Left colon (tissue), 2 donors: Measurements from ENCODE around the gene ADAM10. TPM values are rescaled to one million over a fixed set of nuclear protein-coding genes. Genes with fewer than 3 reads are reported as not detected.

Experiments used
- ATAC-seq: fragments of 200-7000 bp; cut with Tn5 transposase; one replicate; pipeline ENCODE4 v1.9.1; 2020; ENCODE audit warnings: mild to moderate bottlenecking, moderate library complexity
- DNase-seq, 2 donors: peaks; one replicate each; pipeline ENCODE4 v3.0.0-alpha.2; 2020
- intact Hi-C, 2 donors: fragments of 100-400 bp; cut with DNase I in 1 of 2; cut with micrococcal nuclease in 1 of 2; formaldehyde crosslinking; loops; one replicate each; pipeline versions ENCODE4 v1.11.2 to v1.14.0; 2022; cut with DNase I, micrococcal nuclease
- total RNA-seq, 2 donors: library from RNA; stranded (reverse); fragmentation: NEBNext Ultra II Directional; extraction: Animal tissue kit (Norgen Biotek cat#: 25700); gene quantifications; one replicate each; pipeline ENCODE4 v1.2.1, GENCODE V29; 2021
- donor health status: DM: no; HTN: no; CAD: no.
- donor health status: DM: yes; HTN: yes; CAD: no.

Gene ADAM10
- total RNA-seq, 2 donors from 2014 or later = 138 to 183 TPM

DNA sequence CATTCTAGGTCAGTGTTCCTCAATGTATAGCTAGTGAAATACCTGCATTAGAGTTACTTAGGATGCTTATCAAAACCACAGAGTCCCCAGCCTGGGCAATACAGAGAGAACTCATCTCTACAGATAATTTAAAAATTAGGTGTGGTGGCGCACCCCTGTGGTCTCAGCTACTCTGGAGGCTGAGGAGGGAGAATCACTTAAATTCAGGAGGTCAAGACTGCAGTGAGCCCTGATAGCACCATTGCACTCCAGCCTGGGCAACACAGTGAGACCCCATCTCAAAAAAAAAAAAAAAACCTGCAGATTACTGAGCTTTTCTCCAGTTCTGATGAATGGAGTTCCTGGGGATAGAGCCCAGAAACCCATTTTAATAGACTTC, 11.5 kb upstream of the ADAM10 start:
- DNase-seq = no peak
- intact Hi-C loops = no loop called here
- no peak for ATAC-seq

DNA sequence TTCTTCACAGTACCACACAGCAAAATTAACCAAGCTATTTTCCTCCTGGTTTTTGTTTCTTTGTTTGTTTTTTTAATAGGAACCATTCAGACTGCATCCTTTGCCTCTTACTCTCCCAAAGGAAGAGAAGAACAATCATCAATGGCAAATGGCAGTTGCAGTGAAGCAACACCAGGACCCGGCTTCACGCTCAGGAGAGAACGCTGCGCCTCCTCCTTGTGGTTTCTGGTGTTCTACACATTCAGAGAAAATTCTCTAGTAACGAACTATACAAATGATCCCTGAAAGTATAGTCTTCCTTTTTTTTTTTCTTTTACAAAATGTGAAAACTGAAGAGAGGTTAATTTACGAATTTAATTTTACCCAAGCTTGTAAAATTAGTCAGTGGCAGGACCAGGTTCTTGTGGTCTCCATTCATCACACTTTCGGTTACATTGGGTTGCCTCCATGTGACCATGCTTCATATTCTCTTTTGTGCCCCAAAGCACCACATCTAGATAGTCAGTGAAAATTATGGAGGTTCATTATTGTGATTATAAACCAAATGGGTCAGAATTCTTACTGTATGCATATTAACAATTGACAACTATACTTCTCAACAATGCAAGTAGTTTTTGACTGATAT, 11.0 kb upstream of the ADAM10 start:
- intact Hi-C loops = no loop called here
- no peak for DNase-seq
- ATAC-seq = no peak

DNA sequence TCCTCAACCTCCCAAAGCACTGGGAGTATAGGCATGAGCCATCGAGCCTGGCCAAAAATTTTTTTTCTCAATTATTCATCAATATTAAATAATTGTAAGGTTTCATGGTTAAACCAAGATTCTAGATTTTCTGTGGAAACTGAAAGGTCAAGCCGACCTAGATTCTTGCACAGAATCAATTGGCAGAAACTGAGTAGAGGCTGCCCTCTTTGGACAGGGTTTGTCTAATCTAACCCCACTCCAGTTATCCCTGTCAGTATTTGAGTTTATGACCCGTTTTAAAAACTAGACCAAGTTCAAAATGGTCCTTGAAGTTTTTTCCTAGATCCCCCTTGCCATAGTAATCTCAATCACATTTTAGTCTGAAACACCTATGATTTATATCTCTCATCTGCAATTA, 8.6 kb upstream of the ADAM10 start:
- intact Hi-C loops = no loop called here
- DNase-seq = no peak
- peak; percentile 42 for ATAC-seq

DNA sequence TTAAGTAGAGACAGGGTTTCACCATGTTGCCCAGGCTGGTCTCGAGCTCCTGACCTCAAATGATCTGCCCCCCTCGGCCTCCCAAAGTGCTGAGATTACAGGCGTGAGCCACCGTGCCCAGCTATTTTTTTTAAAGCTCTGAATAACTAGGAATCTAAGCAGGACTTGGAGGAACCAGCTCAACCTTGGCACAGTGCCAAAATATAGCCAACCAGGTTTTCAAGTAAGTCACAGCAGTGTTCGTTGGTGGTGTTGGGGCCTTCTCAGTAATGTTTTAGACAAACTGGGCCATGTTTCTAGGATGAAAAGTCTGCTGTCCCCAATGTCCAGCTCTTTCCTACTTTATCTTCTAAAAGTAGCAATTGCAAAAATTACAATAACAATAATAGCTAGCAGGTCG, 6.4 kb upstream of the ADAM10 start:
- no peak for ATAC-seq
- intact Hi-C loops = no loop called here

DNA sequence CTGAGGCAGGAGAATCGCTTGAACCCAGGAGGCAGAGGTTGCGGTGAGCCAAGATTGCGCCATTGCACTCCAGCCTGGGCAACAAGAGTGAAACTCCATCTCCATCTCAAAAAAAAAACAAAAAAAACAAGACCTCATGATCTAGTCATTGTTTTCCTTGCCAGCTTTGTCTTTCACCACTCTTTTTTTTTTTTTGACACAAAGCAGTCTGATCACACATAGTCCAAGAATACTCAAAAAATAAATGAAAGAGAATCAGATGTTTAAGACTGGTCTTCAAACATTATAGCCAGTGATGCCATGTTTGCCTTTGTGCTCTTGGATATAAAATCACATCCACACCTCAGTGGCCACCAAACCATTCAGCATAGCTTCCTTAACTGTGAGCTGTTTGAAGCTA, 5.8 kb upstream of the ADAM10 start:
- no peak for DNase-seq
- intact Hi-C loops = no loop called here
- no peak for ATAC-seq

More for the DNA sequence above, 6.4 kb upstream of the ADAM10 start:
- DNase-seq = no peak

DNA sequence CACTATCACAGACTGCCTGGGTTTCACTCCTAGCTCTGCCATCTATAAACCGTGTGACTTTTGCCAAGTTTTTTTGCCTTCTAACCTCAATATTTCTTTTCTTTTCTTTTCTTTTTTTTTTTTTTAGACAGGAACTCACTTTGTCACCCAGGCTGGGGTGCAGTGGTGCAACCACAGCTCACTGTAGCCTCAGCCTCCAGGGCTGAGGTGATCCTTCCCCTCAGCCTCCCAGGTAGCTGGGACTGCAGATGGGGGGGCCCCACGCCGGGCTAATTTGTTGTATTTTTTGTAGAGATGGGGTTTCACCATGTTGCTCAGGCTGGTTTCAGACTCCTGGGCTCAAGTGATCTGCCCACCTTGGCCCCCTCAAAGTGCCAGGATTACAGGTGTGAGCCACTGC, 3.2 kb upstream of the ADAM10 start:
- DNase-seq (no peak), ATAC-seq (no peak)
- intact Hi-C loops = no loop called here

DNA sequence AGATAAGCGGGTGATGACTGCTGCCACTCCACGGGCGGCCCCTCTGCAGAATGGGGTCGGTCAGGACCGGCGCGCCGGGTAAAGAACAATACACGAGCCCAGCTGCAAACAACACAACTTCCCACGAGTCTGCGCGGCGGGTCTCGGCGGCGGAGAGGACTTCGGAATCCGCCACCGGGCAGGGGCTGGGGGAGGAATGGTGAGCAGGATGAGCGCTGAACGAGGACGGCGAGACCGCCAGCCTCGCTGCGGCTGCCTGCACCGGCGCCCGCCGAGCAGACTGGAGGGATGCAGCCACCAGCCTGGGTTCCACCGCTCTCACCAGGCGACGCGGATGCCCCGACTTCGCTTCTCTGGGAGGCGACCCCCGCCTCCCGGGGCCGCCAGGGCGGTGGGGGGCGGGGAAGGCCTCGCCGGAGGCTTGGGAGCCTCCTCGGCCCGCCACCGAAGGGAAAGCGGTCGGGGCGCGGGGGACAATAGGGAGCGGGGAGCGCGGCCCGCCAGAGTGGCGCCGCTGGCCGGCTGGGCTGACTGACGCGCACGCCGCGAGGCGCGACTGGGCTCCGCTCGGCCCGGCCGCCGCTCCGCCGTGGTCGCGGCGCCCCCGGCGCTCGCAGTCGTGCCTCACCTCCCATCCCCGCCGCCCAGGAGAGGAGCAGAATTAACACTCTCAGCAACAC, 515 bp downstream of the ADAM10 start:
- DNase-seq (peak; percentile 34 to 67), ATAC-seq (peak; percentile 49)
- intact Hi-C loops = no loop called here

DNA sequence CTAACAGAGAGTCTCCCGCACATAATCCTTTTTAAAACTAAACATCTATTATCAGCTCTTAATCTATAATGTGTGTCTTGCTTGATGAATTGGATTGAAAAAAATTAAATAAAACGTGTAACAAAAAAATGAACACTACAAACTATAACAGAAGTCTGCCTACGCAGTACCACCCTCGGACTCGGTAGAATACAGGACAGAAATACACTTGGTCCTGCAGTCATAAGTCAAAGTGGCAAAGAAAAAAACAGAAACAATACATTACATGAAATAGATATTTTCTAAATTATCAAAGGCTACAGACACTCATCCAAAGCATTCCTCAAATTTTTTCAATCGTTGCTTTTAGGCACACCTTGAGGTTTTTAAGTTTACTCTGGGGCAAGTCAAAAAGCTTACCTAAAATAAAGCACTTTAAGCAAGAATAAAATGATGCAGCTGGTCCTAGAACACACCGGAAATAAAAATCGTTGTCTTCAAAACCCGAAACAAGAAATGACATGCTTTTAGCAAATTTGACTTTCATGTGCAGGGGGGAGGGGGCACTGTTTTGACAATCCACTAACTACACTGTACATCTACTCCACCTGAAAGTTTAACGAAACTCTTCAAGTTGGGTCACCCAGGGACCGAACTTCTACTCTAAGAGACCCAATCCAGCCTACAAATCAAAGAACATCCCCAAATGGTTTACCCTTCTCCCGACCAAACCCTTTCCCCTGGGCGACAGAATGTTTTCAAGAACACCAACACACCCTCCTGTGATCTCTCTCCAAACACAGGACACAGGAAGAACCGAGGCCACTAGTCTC, 1.3 kb downstream of the ADAM10 start:
- peak in 1 of 2 donors; percentile 23 for DNase-seq
- intact Hi-C loops = no loop called here
- ATAC-seq = no peak

DNA sequence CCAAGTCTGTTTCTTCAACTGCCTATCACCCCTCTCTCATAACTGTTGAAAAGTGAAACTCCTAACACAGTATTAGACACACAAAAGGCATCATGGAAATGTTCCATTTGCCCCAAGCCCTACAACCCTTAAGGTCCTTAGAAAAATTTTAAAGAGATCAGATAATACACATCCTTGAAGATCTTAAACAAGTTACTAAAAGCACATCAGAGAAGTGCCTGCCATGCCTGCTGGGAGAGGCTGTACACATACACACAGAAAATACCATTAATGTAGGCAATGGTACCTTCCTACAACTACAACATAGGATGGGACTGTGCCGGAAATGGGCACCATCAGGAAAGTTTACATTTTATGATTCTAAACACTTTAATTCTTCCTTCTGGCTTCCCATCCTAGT, 3.3 kb downstream of the ADAM10 start:
- no peak for DNase-seq

DNA sequence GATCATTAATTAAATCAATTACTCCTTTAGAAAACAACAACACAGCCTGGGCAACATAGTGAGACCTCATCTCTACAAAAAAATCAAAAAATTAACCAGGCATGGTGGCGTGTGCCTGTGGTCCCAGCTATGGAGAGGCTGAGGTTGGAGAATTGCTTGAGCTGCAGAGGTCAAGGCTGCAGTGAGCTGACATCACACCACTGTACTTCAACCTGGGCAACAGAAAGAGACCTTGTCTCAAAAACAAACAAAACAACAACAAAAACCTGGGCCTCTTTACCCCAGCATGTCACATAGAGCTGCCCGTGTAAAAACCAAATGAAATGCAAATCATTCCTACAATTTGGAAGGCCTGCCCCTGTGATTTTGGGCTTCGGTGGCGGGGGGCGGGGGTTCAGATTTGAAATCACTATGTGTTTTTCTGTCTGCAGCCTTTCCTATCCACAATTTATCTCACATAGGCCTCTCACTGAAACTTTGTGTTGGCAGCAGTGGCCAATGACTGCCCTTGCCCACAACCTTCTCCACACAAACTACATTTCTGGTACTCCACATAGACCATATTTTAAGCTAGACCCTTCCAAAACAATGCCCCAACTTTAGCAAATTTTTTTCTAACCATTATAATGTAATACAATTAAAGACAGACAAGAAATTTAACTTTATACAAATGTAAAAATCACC, 6.5 kb downstream of the ADAM10 start:
- ATAC-seq (no peak), DNase-seq (no peak)
- intact Hi-C loops = no loop called here

More for the DNA sequence above, 3.3 kb downstream of the ADAM10 start:
- ATAC-seq = no peak
- intact Hi-C loops = no loop called here

DNA sequence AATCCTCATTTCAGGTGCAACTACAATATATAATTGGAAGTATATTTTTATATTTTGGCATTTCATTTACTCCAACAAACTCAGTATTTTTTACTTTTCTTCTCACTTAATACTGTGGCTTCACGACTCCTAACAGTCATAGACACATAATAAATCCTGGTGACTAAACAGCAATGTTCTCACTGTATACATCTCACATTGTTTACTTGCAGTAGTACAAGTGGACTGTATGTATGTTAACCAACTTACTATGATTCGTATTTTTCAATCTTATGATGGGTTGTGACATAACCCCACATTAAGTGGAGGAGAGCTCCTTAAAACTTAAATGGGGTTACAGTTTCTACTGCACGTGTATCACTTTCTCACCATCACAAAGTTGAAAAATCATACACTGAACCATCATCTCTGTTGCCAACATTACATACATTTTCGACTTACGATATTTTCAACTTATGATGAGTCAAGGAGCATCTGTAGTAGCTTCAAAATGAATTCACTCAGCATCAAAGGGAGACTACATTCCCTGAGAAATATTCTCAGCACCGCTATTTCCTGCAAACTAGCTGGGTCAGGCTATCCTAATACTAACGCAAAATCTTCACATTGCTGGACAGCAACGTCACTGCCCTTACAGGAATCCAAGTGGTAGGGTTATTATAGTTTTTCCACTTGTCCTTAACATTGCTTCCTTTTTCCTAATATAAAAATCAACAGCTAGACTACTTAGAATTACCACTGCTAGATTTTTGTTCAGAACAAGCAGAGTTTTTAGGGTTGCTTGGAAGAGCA, 7.3 kb downstream of the ADAM10 start:
- no peak for ATAC-seq
- intact Hi-C loops = no loop called here
- DNase-seq = no peak

DNA sequence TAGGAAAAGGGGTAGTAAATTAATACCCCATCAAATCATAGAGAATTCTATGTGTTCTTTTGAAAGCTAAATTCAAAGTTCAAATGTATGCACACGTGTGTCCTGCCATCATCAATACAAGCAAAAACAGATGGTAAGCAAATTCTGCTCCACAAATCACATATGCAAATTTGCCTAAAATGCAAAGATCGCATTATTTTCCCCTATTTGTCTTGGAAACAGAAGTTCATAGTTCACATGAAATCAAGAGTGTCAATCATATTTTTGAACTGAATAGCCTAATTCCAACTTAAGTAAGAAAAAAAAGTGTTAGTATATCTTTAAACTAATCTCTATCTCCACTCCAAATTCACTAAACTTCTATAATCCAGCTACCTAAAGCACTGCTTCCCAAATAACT, 8.5 kb downstream of the ADAM10 start:
- DNase-seq = no peak
- intact Hi-C loops = no loop called here
- ATAC-seq = no peak

DNA sequence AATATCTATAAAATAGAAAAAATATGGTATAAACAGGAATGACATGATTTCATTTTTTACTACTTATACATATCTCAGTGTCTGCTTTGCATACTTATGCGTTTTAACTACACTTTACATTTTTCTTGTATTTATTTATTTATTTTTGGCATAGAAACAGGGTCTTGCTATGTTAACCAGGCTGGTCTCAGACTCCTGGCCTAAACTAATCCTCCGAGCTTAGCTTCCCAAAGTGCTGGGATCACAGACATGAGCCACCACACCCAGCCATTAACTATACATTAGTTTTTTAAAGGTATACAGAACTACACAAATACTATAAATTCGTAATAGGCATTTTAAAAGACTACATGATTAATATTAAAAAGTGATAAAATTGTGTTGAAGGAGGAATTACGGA, 9.1 kb downstream of the ADAM10 start:
- ATAC-seq = no peak
- intact Hi-C loops = no loop called here
- DNase-seq = no peak

DNA sequence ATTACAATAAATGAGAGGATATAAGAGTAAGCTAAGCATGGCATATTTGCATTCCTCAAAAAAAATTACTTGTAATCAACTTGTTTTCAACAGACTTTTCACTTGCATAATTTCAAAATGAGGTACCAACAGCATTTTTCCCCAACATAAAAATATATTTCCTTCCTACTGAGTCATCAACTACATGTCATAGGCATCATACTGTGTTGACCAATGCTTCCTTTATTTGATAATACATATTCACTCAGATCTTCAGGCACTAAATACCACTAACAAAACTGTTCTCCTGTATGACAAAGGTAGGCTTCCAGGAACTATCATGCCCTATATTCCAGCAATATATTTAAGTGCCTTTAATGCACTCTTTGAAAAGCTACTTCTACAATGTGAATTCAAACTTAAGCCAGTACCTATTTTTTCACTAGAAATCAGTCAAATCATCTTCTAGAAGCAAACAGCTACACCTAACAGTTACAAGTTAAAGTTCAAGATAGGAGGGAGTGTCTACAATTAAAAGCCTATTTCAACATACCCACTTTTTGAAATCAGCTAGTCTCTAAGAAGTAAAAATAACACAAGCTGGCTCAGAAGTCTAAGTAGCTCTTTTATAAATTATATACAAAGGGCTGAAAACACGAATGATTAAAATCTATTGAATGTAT, 11.3 kb downstream of the ADAM10 start:
- intact Hi-C loops = no loop called here
- ATAC-seq (peak; percentile 55), DNase-seq (no peak)

DNA sequence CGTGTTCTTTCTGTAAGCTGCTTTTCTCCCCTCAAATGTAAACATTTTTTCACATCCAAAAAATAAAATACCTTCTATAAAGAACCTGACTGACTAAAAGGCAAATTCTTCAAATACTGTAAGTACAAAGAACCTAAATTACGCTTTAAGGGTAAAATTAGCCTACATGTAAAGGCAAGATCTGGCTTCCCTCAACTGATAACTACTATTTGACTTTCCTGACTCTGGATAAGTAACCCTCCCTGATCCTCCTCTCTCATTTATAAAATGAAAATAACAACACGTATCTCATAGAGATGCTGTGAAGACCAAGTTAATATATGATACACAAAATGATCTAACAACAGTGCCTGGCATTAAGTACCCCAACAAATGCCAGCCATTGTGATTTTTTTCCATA, 12.2 kb downstream of the ADAM10 start:
- DNase-seq (no peak), ATAC-seq (no peak)
- intact Hi-C loops = no loop called here

DNA sequence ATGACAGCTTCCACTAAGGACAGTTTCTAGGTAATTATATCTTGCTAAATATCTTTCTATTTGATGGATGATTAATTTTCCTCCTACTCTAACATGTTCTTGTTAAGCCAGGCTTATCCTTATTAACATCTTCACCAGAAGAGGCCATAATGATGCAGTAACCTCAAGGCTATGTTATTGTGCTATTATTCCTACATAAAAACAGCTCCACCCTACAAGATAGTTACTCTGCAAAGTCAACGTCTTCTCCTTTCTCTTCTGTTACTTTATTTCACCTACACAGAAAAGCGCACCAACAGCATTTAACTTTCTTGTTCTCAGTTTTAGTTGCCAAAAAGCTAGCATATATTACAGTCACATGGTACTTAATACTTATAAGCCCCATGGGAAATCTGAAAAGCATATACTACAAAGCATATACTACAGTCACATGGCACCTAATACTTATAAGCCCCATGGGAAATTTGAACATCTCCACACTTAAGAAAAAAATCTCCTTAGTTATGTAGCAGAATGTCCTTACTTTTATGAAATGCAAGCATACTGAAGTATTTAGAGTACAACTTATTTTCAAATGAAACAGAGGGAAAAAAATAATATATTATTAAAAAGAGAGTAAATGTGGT, 13.4 kb downstream of the ADAM10 start:
- no peak for ATAC-seq
- intact Hi-C loops = no loop called here

DNA sequence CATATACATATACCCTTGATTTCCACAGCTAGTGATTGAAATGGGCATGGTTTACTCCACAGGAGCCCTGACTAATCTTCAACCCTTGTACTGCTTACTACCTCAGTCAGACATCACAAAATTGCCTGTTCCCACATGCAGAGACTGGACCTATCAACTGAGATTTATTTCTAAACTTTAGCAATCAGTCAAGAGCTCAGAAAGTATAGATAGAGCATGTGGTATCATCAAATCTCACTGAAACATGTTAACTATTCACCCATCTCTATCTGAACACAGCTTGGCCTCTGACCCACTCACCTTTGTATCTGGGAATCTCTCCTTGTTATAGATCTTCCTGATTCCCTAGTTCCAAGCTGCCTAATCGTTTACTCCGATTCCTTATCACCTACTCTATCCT, 14.6 kb downstream of the ADAM10 start:
- DNase-seq (no peak), ATAC-seq (peak; percentile 56)
- intact Hi-C loops = no loop called here

More for the DNA sequence above, 13.4 kb downstream of the ADAM10 start:
- no peak for DNase-seq
